Fibroblast of upper back skin (primary cell): ENCODE data around the gene KDM1B.
A peak's percentile ranks its signal among the peaks of the same experiment; 100 is the strongest.

Source experiments
- DNase-seq: peaks from one replicate; pipeline ENCODE4 v3.0.0-alpha.2; 2013

Gene KDM1B

GRCh38 chr6:18235524-18235923 is 80.3 kb downstream of the KDM1B start:
- no peak for DNase-seq

DNA sequence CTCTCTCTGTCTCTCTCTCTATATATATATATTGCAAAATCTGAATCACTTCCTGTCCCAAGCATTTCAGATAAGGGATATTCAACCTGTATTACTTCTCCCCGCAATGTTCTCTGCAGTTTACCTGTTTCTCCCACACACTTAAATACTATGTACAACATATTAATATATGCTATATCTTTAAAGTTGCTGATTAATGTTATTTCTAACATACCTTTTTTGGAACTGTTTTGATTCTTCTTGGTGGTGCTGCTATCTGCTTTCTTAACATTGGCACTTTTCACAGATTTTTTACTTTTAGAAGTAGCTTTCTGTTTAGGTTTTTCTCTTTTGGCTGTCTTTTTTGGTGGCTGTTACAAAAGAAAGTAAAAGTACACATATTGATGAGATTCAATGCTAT is 81.9 kb downstream of the KDM1B start:
- DNase-seq: no peak

DNA sequence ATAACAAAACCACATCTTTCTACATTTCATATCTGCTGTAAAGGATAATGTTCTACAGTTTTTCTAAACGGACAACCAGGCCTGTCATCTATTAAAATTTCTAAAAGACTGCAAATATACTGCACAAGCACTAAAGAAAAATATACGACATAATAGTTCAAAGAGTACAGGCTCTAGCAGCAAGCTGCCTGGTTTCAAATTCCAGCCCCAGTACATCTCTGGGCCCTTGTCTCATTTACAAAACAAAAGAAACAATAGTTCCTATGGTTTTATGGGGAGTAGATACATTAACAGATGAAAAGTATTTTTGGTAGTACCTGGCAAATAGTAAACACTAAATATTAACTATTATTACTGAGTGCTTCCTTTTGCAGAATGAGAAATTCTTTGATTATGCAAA is 85.0 kb downstream of the KDM1B start:
- no peak for DNase-seq

DNA sequence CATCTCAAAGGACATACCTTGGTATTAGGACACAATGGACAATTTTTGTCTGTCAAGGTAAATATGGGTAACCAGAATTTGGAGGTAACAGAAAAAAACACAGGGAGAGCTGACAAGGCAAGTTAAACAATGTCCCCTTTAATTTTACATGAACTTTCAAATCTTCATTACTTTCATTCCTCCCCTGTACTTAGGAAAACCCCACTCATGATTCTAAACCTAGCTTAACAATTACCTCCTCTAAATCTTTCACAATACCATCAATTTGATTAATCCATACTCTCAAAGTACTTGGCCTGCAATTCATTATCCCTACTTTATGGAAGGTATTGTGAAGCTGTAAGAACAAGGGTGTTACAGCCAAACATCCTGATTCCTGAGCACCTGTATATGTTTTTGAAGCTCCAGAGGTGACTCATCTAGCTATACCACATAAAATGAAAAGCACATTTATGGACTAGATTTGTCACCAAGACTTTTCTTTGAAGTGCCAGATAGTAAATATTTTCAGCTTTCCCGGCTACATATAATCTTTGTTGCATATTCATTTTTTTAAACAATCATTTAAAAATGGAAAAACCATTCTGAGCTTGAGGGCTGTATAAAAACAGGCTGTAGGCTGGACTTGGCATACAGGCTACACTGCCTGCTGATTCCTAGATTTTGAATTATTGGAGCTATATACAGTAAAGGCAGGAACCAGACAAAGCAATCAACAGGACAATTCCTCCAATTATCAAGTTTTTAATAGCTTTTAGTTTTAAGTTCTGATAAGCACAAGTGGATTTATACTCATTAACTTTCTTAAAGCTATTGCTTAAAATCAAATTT is 86.2 kb downstream of the KDM1B start:
- DNase-seq: peak; percentile 37

- peak; percentile 95 for DNase-seq
These were observed 87.0 kb downstream of the KDM1B start for GRCh38 chr6:18242062-18242851.

GRCh38 chr6:18243302-18243893 is 88.2 kb downstream of the KDM1B start:
- DNase-seq: no peak

DNA sequence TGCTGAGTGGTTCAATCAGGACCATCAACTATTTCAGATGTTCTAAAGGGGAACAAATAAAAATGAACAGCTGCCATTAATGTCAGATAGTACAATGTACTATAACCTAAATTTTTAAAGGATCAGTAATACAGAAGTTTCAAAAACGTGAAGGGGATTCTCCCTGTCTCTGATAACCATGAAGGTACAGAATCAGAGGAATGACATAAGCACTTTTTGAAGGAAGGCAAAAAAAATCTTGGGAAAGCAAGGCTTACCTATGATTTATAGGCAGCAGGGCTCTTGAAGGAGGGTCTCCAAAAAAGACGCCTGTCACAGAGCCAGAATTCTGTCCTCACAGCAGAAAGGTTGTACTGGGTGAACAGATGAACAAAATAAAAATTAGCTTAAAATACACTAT is 89.0 kb downstream of the KDM1B start:
- DNase-seq: no peak

DNA sequence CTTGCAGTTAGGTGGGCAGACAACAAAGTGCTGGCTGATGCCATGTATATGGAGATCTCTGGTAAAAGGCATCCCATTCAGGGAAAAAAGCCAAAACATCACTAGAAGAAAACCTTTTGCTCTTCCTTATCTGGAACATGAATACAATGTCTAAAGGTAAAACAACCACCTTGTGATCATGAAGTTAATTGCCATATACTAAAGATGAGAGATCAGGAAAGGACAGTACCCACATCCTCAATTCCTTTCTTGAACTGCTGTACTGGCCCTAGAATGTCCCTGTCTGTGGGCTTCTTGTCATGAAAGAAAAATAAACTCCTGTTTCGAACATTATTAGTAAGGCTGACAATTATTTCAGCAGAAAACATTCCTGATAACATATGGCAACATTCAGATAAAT is 89.9 kb downstream of the KDM1B start:
- DNase-seq: no peak

- no peak for DNase-seq
These were observed 90.4 kb downstream of the KDM1B start for GRCh38 chr6:18245642-18246041.

- DNase-seq: no peak
These were observed 91.0 kb downstream of the KDM1B start for GRCh38 chr6:18246205-18246604.

GRCh38 chr6:18247002-18247401 is 91.8 kb downstream of the KDM1B start:
- DNase-seq: no peak

- no peak for DNase-seq
These were observed 93.5 kb downstream of the KDM1B start for GRCh38 chr6:18248698-18249097.

DNA sequence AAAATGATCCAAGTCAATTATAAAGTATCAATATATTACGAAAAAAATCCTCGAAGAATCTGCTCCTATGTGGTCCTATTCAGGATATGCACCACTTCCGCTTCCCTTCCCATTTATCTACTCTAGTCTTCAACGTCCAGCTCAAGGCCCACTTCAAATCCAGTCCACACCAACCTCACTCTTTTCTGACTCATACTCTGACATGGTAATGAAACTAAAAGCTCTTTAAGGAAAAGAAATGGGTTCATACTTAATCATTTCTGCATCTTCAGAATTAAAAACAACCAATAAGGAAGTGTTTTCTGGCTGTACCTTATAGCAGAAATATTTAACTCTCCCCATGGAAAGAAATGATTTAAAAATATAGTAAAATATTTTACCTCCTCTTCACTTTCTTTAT is 94.0 kb downstream of the KDM1B start:
- DNase-seq: no peak

DNA sequence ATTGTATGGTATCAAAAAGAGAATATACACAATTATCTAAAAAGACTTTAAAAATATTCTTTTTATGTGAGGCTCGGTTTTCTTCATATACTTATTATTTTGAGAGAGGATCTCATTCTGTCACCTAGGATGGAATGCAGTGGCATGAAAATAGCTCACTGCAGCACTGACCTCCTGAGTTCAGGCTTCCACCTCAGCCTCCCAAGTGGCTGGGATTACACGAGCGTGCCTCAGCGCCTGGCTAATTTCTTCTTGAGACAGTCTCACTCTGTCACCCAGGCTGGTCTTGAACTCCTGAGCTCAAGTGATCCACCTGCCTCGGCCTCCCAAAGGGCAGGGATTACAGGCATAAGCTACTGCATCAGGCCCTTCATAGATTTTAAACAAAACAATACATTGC is 98.4 kb downstream of the KDM1B start:
- DNase-seq: no peak

GRCh38 chr6:18254793-18255192 is 99.6 kb downstream of the KDM1B start:
- no peak for DNase-seq

- no peak for DNase-seq
These were observed 104.6 kb downstream of the KDM1B start for GRCh38 chr6:18259675-18260447.

DNA sequence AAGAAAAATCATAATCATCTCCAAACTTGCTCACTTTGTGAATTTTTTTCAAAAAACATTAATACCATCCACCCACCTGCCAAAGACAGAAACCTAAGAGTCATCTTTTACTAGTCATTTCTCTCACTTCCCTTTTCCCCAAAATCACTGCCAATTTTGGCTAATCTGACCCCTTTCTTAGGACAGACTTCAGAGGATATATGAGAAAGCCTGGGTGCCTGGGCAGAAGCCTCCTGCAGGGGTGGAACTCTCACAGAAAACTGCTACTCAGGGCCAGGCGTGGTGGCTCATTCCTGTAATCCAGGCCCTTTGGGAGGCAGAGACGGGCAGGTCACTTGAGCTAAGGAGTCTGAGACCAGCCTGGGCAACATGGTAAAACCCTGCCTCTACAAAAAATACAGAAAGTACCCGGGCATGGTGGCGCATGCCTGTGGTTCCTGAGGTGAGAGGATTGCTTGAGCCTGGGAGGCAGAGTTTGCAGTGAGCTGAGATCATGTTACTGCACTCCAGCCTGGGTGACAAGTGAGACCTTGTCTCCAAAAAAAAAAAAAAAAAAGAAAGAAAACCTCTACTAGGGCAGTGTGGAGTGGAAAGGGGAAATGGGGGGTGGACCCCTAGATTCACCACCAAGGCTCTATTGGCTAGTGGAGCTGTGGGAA is 105.4 kb downstream of the KDM1B start:
- DNase-seq: peak; percentile 34

DNA sequence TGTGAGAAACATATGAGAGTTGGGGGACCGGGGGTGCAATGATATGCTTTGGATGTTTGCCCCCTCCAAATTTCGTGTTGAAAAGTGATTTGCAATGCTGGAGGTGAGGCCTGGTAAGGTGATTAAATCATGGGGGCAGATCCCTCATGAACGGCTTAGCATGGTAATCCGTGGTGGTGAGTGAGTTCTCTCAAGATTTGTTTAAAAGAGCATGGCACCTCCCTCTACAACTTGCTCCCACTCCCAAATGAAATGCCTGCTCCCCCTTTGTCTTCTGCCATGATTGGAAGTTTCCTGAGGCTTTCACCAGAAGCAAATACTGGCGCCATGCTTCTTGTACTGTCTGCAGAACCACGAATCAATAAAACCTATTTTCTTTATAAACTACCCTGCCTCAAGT is 106.7 kb downstream of the KDM1B start:
- DNase-seq: no peak

DNA sequence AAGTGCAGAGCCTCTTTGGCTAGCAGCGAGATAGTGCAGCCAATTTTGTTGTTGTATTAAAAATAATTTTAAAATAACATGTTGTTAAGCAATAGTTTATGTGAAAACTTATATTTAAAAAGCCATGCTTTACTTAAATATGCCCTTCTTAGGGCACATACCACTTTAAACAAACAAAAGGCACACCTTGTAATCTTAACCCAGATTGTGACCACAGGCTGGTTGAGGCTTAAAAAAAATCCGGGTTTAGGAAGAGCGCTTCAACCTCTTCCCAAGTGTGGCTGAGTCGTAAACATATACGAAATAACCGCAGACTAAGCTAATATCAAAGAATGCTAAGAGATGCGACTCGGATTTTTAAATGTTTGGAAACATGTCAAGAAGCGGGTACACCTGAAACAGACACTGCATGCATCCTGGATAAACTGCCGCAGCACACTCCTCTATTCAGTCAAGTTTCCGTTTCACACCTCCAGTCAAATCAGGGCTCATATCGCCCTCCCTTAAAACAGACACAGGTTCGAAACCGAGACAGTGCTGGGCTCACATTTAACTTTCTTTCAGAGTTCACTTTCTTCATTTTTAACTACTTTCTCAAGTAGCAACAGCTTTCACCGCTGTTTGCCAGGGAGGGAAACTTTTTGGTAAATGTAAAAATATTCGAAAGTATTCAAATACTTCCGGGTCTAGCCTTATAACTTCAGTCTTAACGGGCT is 107.6 kb downstream of the KDM1B start:
- DNase-seq: no peak

DNA sequence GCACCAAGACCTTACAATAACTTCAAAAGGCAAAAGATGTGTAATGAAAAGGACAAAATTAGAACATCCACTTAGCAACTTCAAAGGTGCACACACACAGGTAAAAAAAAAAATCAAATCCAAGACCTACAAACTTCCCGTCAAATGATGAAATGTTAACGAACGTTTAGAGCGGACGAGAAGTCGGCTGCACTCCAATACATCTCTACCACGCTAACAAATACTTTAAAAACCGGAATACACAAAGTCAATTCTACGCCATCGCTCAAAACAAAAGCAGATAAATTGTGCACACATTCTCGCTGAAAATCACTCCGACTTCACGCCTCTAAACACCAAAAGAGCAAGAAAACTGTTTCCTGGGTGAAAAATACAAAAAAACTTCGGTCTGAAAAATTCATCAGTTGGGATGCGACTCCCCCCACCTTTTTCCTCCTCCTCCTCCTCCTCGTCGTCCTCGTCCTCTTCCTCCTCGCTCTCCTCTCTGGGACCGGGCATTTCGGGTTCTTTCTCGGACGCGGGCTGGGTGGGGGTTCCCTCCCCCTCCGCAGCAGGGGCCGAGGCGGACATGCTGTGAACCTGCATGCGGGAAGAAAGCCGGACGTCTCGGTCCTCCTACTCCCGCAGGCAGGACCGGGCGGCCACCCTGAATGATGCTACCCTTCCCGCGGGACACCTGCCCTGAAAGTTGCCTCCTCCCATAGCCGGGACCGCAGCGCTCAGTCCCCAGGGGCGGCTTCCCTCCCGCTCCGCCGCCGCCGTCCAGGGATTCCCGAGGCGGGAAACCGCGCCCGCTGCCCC is 108.4 kb downstream of the KDM1B start:
- DNase-seq: no peak
